Thyroid gland (tissue), 4 donors: ENCODE results near the gene CHST11. TPM values are rescaled to one million over a fixed set of nuclear protein-coding genes. Genes with fewer than 3 reads are reported as not detected.

Experiments used
- DNase-seq, 2 donors: peaks; one replicate each; pipeline ENCODE4 v3.0.0-alpha.2; 2019
- H3K27ac ChIP-seq, 3 donors: fragments of 200-600 bp; sonication (generic); 1 replicate in 2 of 3; 2 replicates in 1 of 3; pipeline ENCODE4 v1.5.1; 2016 to 2019; ENCODE audit warnings: mild to moderate bottlenecking in 1 of 3, moderate library complexity in 1 of 3
- H3K27me3 ChIP-seq: fragments of 200-600 bp; sonication (generic); one replicate; pipeline ENCODE4 v1.5.1; 2019
- H3K36me3 ChIP-seq, 2 donors: fragments of 200-600 bp; sonication (generic); one replicate each; pipeline ENCODE4 v1.5.1; 2016 to 2019
- H3K4me1 ChIP-seq, 2 donors: fragments of 200-600 bp; sonication (generic); one replicate each; pipeline ENCODE4 v1.5.1; 2017 to 2019
- H3K4me3 ChIP-seq, 3 donors: fragments of 200-600 bp; sonication (generic); replicated peaks in 1 of 3; 1 replicate in 2 of 3; 2 replicates in 1 of 3; pipeline ENCODE4 v1.5.1; 2016; ENCODE audit warnings: mild to moderate bottlenecking in 1 of 3
- H3K9me3 ChIP-seq: fragments of 200-600 bp; sonication (generic); one replicate; pipeline ENCODE4 v1.5.1; 2017
- CTCF ChIP-seq, 6 experiments: fragments of 200-600 bp in 3 of 6; fragments of 450-650 bp in 3 of 6; sonication (generic) in 3 of 6; IDR thresholded peaks; one replicate each; pipeline ENCODE4 v1.5.1; 2016 to 2019; ENCODE audit warnings: antibody characterized with exemption in 6 of 6, mild to moderate bottlenecking in 2 of 6, inconsistent platforms in 1 of 6, moderate library complexity in 1 of 6
- POLR2A ChIP-seq, 2 donors: fragments of 450-650 bp; IDR thresholded peaks; one replicate each; pipeline ENCODE4 v1.6.1; 2017; ENCODE audit warnings: antibody characterized with exemption in 2 of 2, mild to moderate bottlenecking in 2 of 2, moderate library complexity in 1 of 2
- WGBS, 2 donors: methylation state at CpG; one replicate each; pipeline ENCODE4 v1.1.5; 2017; 5-methylcytosine and 5-hydroxymethylcytosine counted together
- intact Hi-C: fragments of 100-400 bp; cut with DNase I; formaldehyde crosslinking; loops from one replicate; pipeline ENCODE4 v1.15.1; 2023
- total RNA-seq, 4 donors: library from RNA; depleted of rRNA; stranded (reverse); fragments of >200 nt; gene quantifications; one replicate each; pipeline ENCODE4 v1.2.3, GENCODE V29; 2016

CHST11 gene
- total RNA-seq, 4 donors from 2014 or later = 6.9 to 11.6 (median 8.0) TPM

- Histone ChIP-seq H3K27me3 (no peaks in the 10 kb centered on the region), H3K9me3 (no peaks in the 10 kb centered on the region), H3K4me3 (no peak overlapping the region), H3K4me1 (no peaks in the 10 kb centered on the region), H3K36me3 (no peaks in the 10 kb centered on the region), H3K27ac (no peak overlapping the region)
- 71 to 72% methylated on average over 1 of the region's 1 CpG for WGBS, 2 donors
- TF ChIP-seq CTCF (IDR thresholded peaks at IDR 0.05) (no peak), POLR2A (IDR thresholded peaks at IDR 0.05) (no peak)
- DNase-seq = no peak
- intact Hi-C loops = no loop called here
These were observed 18.5 kb downstream of the CHST11 start for GRCh38 chr12:104475271-104475670.

GRCh38 chr12:104477510-104478390, 21.0 kb downstream of the CHST11 start:
- Histone ChIP-seq H3K36me3 (no peaks in the 10 kb centered on the region), H3K27me3 (no peaks in the 10 kb centered on the region), H3K9me3 (no peaks in the 10 kb centered on the region), H3K4me3 (no peak overlapping the region), H3K4me1 (no peaks in the 10 kb centered on the region), H3K27ac (no peak overlapping the region)
- no peak for DNase-seq
- intact Hi-C loops = no loop called here
- WGBS, 2 donors = 74 to 83% methylated on average over 6 of the region's 6 CpGs
- TF ChIP-seq POLR2A (IDR thresholded peaks at IDR 0.05) (no peak), CTCF (IDR thresholded peaks at IDR 0.05) (no peak)

DNA sequence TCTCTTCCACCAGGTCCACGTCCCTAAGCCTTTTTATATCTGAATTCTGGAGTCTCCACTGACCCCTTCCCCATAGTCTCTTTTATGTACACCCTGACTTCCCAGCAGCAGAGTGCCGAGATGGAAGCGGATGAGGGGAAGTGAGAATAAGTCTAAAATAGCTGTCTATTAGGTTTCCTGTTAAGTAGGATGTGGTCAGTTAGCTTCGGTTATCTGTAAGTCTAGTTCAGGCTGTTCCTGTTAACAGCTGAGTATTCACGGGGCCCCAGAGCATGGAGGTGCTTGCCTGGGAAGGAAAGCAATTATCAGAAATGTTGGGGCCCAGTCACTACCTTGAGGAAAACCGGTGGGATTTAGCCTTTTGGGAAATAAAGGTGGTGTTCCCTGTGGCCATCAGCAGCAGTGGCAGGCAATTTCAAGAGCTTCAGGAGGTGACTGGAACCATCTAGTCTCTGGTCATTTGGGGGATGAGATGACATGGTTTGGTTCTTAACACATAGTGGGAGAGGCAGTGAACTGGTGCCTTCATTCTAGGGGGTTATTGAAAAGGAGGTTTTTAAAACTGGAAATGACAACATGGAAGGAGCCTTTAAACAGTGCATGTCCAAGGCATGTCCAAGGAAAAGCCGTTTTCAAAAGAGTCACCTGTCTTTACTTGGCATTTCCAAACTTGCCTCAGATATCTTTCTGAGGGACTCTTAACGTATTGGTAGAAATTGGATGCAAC, 21.8 kb downstream of the CHST11 start:
- 75 to 80% methylated on average over 8 of the region's 8 CpGs for WGBS, 2 donors

DNA sequence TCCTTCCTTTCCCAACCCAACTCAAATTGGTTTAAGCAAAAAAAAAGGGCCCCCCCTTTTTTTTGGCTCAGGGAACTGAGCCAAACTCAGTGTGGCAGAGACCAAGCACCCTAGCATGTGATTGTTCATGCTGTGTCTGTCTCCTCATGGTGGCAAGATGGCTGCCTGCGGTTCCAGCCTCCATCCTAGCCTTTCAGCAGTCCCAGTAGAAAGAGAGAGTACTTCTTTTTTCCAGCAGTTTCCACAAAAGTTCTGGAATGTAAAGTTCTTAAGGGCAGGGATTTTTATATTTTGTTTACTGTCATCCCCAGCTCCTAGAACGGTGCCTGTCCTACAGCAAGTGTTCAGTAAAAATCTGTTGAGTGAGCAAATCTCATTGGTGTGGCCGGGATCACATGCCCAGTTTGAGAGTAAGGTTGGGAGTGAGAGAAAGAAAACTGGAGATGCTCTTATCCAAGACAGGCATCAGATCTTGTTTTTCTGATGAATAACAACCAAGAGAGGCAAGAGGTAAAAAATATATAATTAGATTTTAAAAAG, 22.4 kb downstream of the CHST11 start:
- intact Hi-C loops = no loop called here
- WGBS, 2 donors = 88 to 99% methylated on average over 3 of the region's 3 CpGs
- TF ChIP-seq POLR2A (IDR thresholded peaks at IDR 0.05) = no peak
- TF ChIP-seq CTCF (IDR thresholded peaks at IDR 0.05) = no peak
- H3K27me3 ChIP-seq = no peaks in the 10 kb centered on the region
- no peak overlapping the region for H3K4me3 ChIP-seq
- no peaks in the 10 kb centered on the region for H3K4me1 ChIP-seq
- no peaks in the 10 kb centered on the region for H3K9me3 ChIP-seq
- H3K27ac ChIP-seq = no peak overlapping the region
- H3K36me3 ChIP-seq = no peaks in the 10 kb centered on the region
- no peak for DNase-seq

More for the DNA sequence above, 21.8 kb downstream of the CHST11 start:
- Histone ChIP-seq H3K36me3 (no peaks in the 10 kb centered on the region), H3K4me1 (no peaks in the 10 kb centered on the region), H3K27me3 (no peaks in the 10 kb centered on the region), H3K9me3 (no peaks in the 10 kb centered on the region), H3K27ac (no peak overlapping the region), H3K4me3 (no peak overlapping the region)
- TF ChIP-seq CTCF (IDR thresholded peaks at IDR 0.05) (no peak), POLR2A (IDR thresholded peaks at IDR 0.05) (no peak)
- no peak for DNase-seq
- intact Hi-C loops = no loop called here
